HG03280 (cell line): ENCODE results near the gene LRATD1.

Experiments
- ATAC-seq: cut with Tn5 transposase; IDR thresholded peaks from one replicate; pipeline ENCODE4 v1.9.1; 2021; ENCODE audit warnings: mild to moderate bottlenecking, moderate library complexity; ENCODE audit not compliant: unreplicated experiment

LRATD1 gene

GRCh38 chr2:14633461-14634181 is 1.1 kb downstream of the LRATD1 start:
- no peak for ATAC-seq

- no peak for ATAC-seq
Observed at GRCh38 chr2:14634182-14634488, 1.6 kb downstream of the LRATD1 start.

GRCh38 chr2:14634489-14635390 is 2.2 kb downstream of the LRATD1 start:
- ATAC-seq = no peak

GRCh38 chr2:14635391-14635871 is 2.9 kb downstream of the LRATD1 start:
- ATAC-seq = no peak

GRCh38 chr2:14638488-14638887 is 6.0 kb downstream of the LRATD1 start:
- ATAC-seq = no peak

GRCh38 chr2:14641116-14641515 is 8.6 kb downstream of the LRATD1 start:
- no peak for ATAC-seq

- ATAC-seq = no peak
Observed at GRCh38 chr2:14642499-14642898, 10.0 kb downstream of the LRATD1 start.

- no peak for ATAC-seq
Observed at GRCh38 chr2:14647714-14648113, 15.2 kb downstream of the LRATD1 start.

GRCh38 chr2:14650066-14650465 is 17.5 kb downstream of the LRATD1 start:
- ATAC-seq = no peak

- peak; percentile 83 for ATAC-seq
Observed at GRCh38 chr2:14654835-14655282, 22.3 kb downstream of the LRATD1 start.

- ATAC-seq = no peak
Observed at GRCh38 chr2:14656146-14656545, 23.6 kb downstream of the LRATD1 start.

GRCh38 chr2:14661163-14661562 is 28.6 kb downstream of the LRATD1 start:
- ATAC-seq = no peak

GRCh38 chr2:14673351-14673875 is 40.9 kb downstream of the LRATD1 start:
- ATAC-seq = no peak

- no peak for ATAC-seq
Observed at GRCh38 chr2:14675489-14675888, 43.0 kb downstream of the LRATD1 start.

GRCh38 chr2:14676371-14676770 is 43.9 kb downstream of the LRATD1 start:
- ATAC-seq = no peak

GRCh38 chr2:14677039-14677438 is 44.5 kb downstream of the LRATD1 start:
- ATAC-seq = no peak

GRCh38 chr2:14678761-14679160 is 46.2 kb downstream of the LRATD1 start:
- ATAC-seq = no peak

- no peak for ATAC-seq
Observed at GRCh38 chr2:14681608-14682007, 49.1 kb downstream of the LRATD1 start.
